Endometrial microvascular endothelial cells (primary cell): ENCODE data around the gene DTHD1. TPM values are rescaled to one million over a fixed set of nuclear protein-coding genes. Genes with fewer than 3 reads are reported as not detected.

ENCODE experiments used
- in situ Hi-C: cut with HindIII; loops from 2 replicates; pipeline ENCODE4 v1.10.0; 2017; ENCODE audit warnings: low sequenced_read_pairs, low pct_unique_long_range_greater_than_20kb; ENCODE audit errors: inconsistent ontology term
- total RNA-seq: library from RNA; depleted of rRNA; stranded (reverse); fragments of >200 nt; gene quantifications from one replicate; pipeline ENCODE4 v1.2.3, GENCODE V29; 2015; ENCODE audit errors: inconsistent ontology term

The DTHD1 gene
- total RNA-seq, 1 donor from 2014 or later: not detected

- in situ Hi-C loops: no loop called here
Measured at GRCh38 chr4:36391411-36391810, 110.0 kb downstream of the DTHD1 start.

- in situ Hi-C loops: no loop called here
Measured at GRCh38 chr4:36392024-36392423, 110.6 kb downstream of the DTHD1 start.

- in situ Hi-C loops: no loop called here
Measured at GRCh38 chr4:36392916-36393315, 111.5 kb downstream of the DTHD1 start.

Other genes starting within 250 kb of the DTHD1 start
- gene ARAP2, start 37.1 kb upstream of the DTHD1 start, total RNA-seq: 4.7 TPM